ENCODE results near the gene PCSK5.

The PCSK5 gene

GRCh38 chr9:75921391-75922127 is 31.1 kb downstream of the PCSK5 start:
- DNase-seq (ENCODE audit: low read depth, low spot score): no peak

GRCh38 chr9:75926385-75926784 is 35.9 kb downstream of the PCSK5 start:
- DNase-seq (ENCODE audit: low read depth, low spot score): no peak

- DNase-seq (ENCODE audit: low read depth, low spot score): no peak
Measured at GRCh38 chr9:75927356-75927755, 36.9 kb downstream of the PCSK5 start.

GRCh38 chr9:75930190-75930589 is 39.7 kb downstream of the PCSK5 start:
- no peak for DNase-seq (ENCODE audit: low read depth, low spot score)

GRCh38 chr9:75930730-75931321 is 40.4 kb downstream of the PCSK5 start:
- no peak for DNase-seq (ENCODE audit: low read depth, low spot score)

- no peak for DNase-seq (ENCODE audit: low read depth, low spot score)
Measured at GRCh38 chr9:75933982-75934381, 43.5 kb downstream of the PCSK5 start.

- no peak for DNase-seq (ENCODE audit: low read depth, low spot score)
Measured at GRCh38 chr9:75935591-75935990, 45.1 kb downstream of the PCSK5 start.

GRCh38 chr9:75937521-75938258 is 47.2 kb downstream of the PCSK5 start:
- DNase-seq (ENCODE audit: low read depth, low spot score): no peak

GRCh38 chr9:75938946-75939345 is 48.5 kb downstream of the PCSK5 start:
- no peak for DNase-seq (ENCODE audit: low read depth, low spot score)

- DNase-seq (ENCODE audit: low read depth, low spot score): no peak
Measured at GRCh38 chr9:75939536-75940111, 49.2 kb downstream of the PCSK5 start.

GRCh38 chr9:75941066-75941465 is 50.6 kb downstream of the PCSK5 start:
- no peak for DNase-seq (ENCODE audit: low read depth, low spot score)

GRCh38 chr9:75941577-75942311 is 51.3 kb downstream of the PCSK5 start:
- no peak for DNase-seq (ENCODE audit: low read depth, low spot score)

- no peak for DNase-seq (ENCODE audit: low read depth, low spot score)
Measured at GRCh38 chr9:75946766-75947165, 56.3 kb downstream of the PCSK5 start.

GRCh38 chr9:75947233-75947632 is 56.8 kb downstream of the PCSK5 start:
- no peak for DNase-seq (ENCODE audit: low read depth, low spot score)

- no peak for DNase-seq (ENCODE audit: low read depth, low spot score)
Measured at GRCh38 chr9:75950998-75951397, 60.5 kb downstream of the PCSK5 start.

GRCh38 chr9:75953218-75953617 is 62.7 kb downstream of the PCSK5 start:
- no peak for DNase-seq (ENCODE audit: low read depth, low spot score)

- no peak for DNase-seq (ENCODE audit: low read depth, low spot score)
Measured at GRCh38 chr9:75956161-75956560, 65.7 kb downstream of the PCSK5 start.

- no peak for DNase-seq (ENCODE audit: low read depth, low spot score)
Measured at GRCh38 chr9:75957116-75957515, 66.6 kb downstream of the PCSK5 start.

GRCh38 chr9:75958226-75958625 is 67.8 kb downstream of the PCSK5 start:
- no peak for DNase-seq (ENCODE audit: low read depth, low spot score)

- DNase-seq (ENCODE audit: low read depth, low spot score): no peak
Measured at GRCh38 chr9:75960551-75960950, 70.1 kb downstream of the PCSK5 start.

- no peak for DNase-seq (ENCODE audit: low read depth, low spot score)
Measured at GRCh38 chr9:75962013-75962661, 71.7 kb downstream of the PCSK5 start.

Measured in activated naive CD8-positive, alpha-beta T cell treated with anti-CD3 and anti-CD28 coated beads, Interleukin-2, amount 50 U/mL, for 16 hours (primary cell).